Prostate gland (tissue), 2 donors: ENCODE data around the gene ITGA1.

Source experiments
- POLR2A ChIP-seq: fragments of 450-650 bp; IDR thresholded peaks from one replicate; pipeline ENCODE4 v1.6.1; 2016; ENCODE audit warnings: antibody characterized with exemption, mild to moderate bottlenecking
- TF ChIP-seq, protein P1 (sequence below), 4 experiments: fragments of 200-600 bp in 2 of 4; fragments of 450-650 bp in 2 of 4; sonication (generic) in 2 of 4; IDR thresholded peaks; 1 replicate in 3 of 4; 2 replicates in 1 of 4; pipeline ENCODE4 v1.5.1; 2016 to 2019; ENCODE audit warnings: antibody characterized with exemption in 4 of 4, mild to moderate bottlenecking in 2 of 4, moderate library complexity in 2 of 4

DNA sequence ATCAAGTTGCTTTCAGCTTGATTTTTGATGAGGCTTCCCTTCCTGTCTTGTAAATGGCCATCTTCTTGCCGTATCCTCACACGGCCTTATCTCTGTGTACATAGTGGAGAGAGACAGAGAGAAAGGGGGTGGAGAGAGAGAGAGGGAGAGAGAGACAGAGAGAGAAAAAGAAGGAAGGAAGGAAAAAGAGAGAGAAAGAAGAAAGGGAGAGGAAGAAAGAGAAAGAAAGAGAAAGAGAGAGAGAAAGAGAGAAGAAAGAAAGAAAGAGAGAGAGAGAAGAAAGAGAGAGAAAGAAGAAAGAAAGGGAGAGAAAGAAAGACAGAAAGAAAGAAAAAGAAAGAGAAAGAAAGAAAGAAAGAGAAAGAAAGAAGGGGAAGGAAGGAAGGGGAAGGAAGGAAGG is 46.6 kb downstream of the ITGA1 start:
- TF ChIP-seq, protein P1, sequence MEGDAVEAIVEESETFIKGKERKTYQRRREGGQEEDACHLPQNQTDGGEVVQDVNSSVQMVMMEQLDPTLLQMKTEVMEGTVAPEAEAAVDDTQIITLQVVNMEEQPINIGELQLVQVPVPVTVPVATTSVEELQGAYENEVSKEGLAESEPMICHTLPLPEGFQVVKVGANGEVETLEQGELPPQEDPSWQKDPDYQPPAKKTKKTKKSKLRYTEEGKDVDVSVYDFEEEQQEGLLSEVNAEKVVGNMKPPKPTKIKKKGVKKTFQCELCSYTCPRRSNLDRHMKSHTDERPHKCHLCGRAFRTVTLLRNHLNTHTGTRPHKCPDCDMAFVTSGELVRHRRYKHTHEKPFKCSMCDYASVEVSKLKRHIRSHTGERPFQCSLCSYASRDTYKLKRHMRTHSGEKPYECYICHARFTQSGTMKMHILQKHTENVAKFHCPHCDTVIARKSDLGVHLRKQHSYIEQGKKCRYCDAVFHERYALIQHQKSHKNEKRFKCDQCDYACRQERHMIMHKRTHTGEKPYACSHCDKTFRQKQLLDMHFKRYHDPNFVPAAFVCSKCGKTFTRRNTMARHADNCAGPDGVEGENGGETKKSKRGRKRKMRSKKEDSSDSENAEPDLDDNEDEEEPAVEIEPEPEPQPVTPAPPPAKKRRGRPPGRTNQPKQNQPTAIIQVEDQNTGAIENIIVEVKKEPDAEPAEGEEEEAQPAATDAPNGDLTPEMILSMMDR (IDR thresholded peaks at IDR 0.05) = no peak
- no peak for TF ChIP-seq POLR2A
